H9 (cell line): ENCODE data around the gene PPIL6. TPM values are rescaled to one million over a fixed set of nuclear protein-coding genes. Genes with fewer than 3 reads are reported as not detected.

Experiments used
- DNase-seq: peaks from one replicate; pipeline ENCODE4 v3.0.0-alpha.2; 2017
- H2AFZ ChIP-seq: one replicate; pipeline ENCODE4 v1.6.1; 2013; ENCODE audit warnings: mild to moderate bottlenecking, low read length, control low read depth, moderate library complexity
- H2AK5ac ChIP-seq: 2 replicates; pipeline ENCODE4 v1.6.1; 2013; ENCODE audit warnings: low read length, control low read depth, mixed read lengths; ENCODE audit not compliant: insufficient read length
- H2BK120ac ChIP-seq: one replicate; pipeline ENCODE4 v1.6.1; 2013; ENCODE audit warnings: low read depth, mild to moderate bottlenecking, low read length, control low read depth, inconsistent platforms; ENCODE audit not compliant: poor library complexity, severe bottlenecking
- H2BK12ac ChIP-seq: 2 replicates; pipeline ENCODE4 v1.6.1; 2013; ENCODE audit warnings: low read length, control low read depth, mixed read lengths, low read depth; ENCODE audit not compliant: insufficient read length
- H2BK15ac ChIP-seq: 2 replicates; pipeline ENCODE4 v1.6.1; 2013; ENCODE audit warnings: low read depth, low read length, control low read depth
- H2BK20ac ChIP-seq: one replicate; pipeline ENCODE4 v1.6.1; 2013; ENCODE audit warnings: low read depth, mild to moderate bottlenecking, low read length, control low read depth, inconsistent platforms; ENCODE audit not compliant: poor library complexity, severe bottlenecking
- H2BK5ac ChIP-seq: 2 replicates; pipeline ENCODE4 v1.6.1; 2013; ENCODE audit warnings: low read length, control low read depth, mixed read lengths; ENCODE audit not compliant: insufficient read length
- H3K14ac ChIP-seq: 2 replicates; pipeline ENCODE4 v1.6.1; 2013; ENCODE audit warnings: low read length, control low read depth; ENCODE audit not compliant: insufficient read depth
- H3K18ac ChIP-seq: 2 replicates; pipeline ENCODE4 v1.6.1; 2013; ENCODE audit warnings: low read depth, mild to moderate bottlenecking, mixed read lengths, low read length, control low read depth; ENCODE audit not compliant: insufficient read length
- H3K23ac ChIP-seq: 2 replicates; pipeline ENCODE4 v1.6.1; 2013; ENCODE audit warnings: low read length, control low read depth, mixed read lengths, low read depth; ENCODE audit not compliant: insufficient read length
- H3K23me2 ChIP-seq: 2 replicates; pipeline ENCODE4 v1.6.1; 2013; ENCODE audit warnings: low read depth, mild to moderate bottlenecking, mixed read lengths, low read length, control low read depth; ENCODE audit not compliant: insufficient read length, poor library complexity, severe bottlenecking
- H3K27ac ChIP-seq: 2 replicates; pipeline ENCODE4 v1.5.1; 2013; ENCODE audit warnings: low read length, control low read depth, mixed read lengths, low read depth; ENCODE audit not compliant: insufficient read length
- H3K27me3 ChIP-seq: 2 replicates; pipeline ENCODE4 v1.6.1; 2013; ENCODE audit warnings: low read length, control low read depth, inconsistent platforms; ENCODE audit not compliant: insufficient read depth
- H3K4ac ChIP-seq: 2 replicates; pipeline ENCODE4 v1.6.1; 2013; ENCODE audit warnings: low read depth, mild to moderate bottlenecking, control low read depth, inconsistent platforms, low read length, moderate library complexity
- H3K4me1 ChIP-seq: 2 replicates; pipeline ENCODE4 v1.6.1; 2013; ENCODE audit warnings: low read length, control low read depth, inconsistent platforms; ENCODE audit not compliant: insufficient read depth
- H3K4me2 ChIP-seq: 2 replicates; pipeline ENCODE4 v1.6.1; 2013; ENCODE audit warnings: low read length, control low read depth, mixed read lengths; ENCODE audit not compliant: insufficient read length, insufficient read depth
- H3K56ac ChIP-seq: 2 replicates; pipeline ENCODE4 v1.6.1; 2013; ENCODE audit warnings: low read depth, mild to moderate bottlenecking, mixed read lengths, low read length, control low read depth; ENCODE audit not compliant: insufficient read length
- H3K79me1 ChIP-seq: 2 replicates; pipeline ENCODE4 v1.6.1; 2013; ENCODE audit warnings: low read depth, mild to moderate bottlenecking, moderate library complexity, low read length, control low read depth, inconsistent platforms; ENCODE audit not compliant: insufficient read depth, poor library complexity, severe bottlenecking
- H3K79me2 ChIP-seq: 2 replicates; pipeline ENCODE4 v1.6.1; 2013; ENCODE audit warnings: low read length, control low read depth, inconsistent platforms; ENCODE audit not compliant: insufficient read depth
- H3K9ac ChIP-seq: 2 replicates; pipeline ENCODE4 v1.6.1; 2013; ENCODE audit warnings: low read length, control low read depth, mixed read lengths; ENCODE audit not compliant: insufficient read length; ENCODE audit errors: extremely low read depth
- H3K9me3 ChIP-seq: one replicate; pipeline ENCODE4 v1.6.1; 2013; ENCODE audit warnings: low read depth, low read length, inconsistent platforms; ENCODE audit not compliant: control insufficient read depth
- H3T11ph ChIP-seq: one replicate; pipeline ENCODE4 v1.6.1; 2013; ENCODE audit warnings: mild to moderate bottlenecking, low read length, control low read depth, inconsistent platforms
- H4K20me1 ChIP-seq: one replicate; pipeline ENCODE4 v1.6.1; 2013; ENCODE audit not compliant: control insufficient read depth, insufficient read length, insufficient read depth
- H4K5ac ChIP-seq: 2 replicates; pipeline ENCODE4 v1.6.1; 2013; ENCODE audit warnings: low read depth, mild to moderate bottlenecking, mixed read lengths, low read length, control low read depth; ENCODE audit not compliant: insufficient read length
- H4K8ac ChIP-seq: replicated peaks from 2 replicates; pipeline ENCODE4 v1.6.1; 2013; ENCODE audit warnings: low read length, control low read depth, mixed read lengths, low read depth; ENCODE audit not compliant: insufficient read length
- H4K91ac ChIP-seq: 2 replicates; pipeline ENCODE4 v1.6.1; 2013; ENCODE audit warnings: low read depth, mild to moderate bottlenecking, moderate library complexity, mixed read lengths, low read length, control low read depth; ENCODE audit not compliant: insufficient read length
- H3K27ac Mint-ChIP-seq, 3 experiments: 2 replicates in 2 of 3; 3 replicates in 1 of 3; pipeline ENCODE4 v1.8.0; 2020 to 2021; ENCODE audit warnings: mixed read lengths in 3 of 3, mild to moderate bottlenecking in 1 of 3, moderate library complexity in 1 of 3
- H3K27me3 Mint-ChIP-seq: 2 replicates; pipeline ENCODE4 v1.8.0; 2021; ENCODE audit warnings: low read depth, mild to moderate bottlenecking, moderate library complexity, mixed read lengths
- H3K36me3 Mint-ChIP-seq, 3 experiments: 2 replicates in 2 of 3; 3 replicates in 1 of 3; pipeline ENCODE4 v1.8.0; 2020 to 2021; ENCODE audit warnings: low read depth in 3 of 3, mixed read lengths in 3 of 3; ENCODE audit not compliant: insufficient read depth in 1 of 3
- H3K4me1 Mint-ChIP-seq, 2 experiments: 2 replicates each; pipeline ENCODE4 v1.8.0; 2020; ENCODE audit warnings: mixed read lengths in 2 of 2
- H3K4me3 Mint-ChIP-seq, 2 experiments: 2 replicates in 1 of 2; 3 replicates in 1 of 2; pipeline ENCODE4 v1.8.0; 2020 to 2021; ENCODE audit warnings: mild to moderate bottlenecking in 2 of 2, mixed read lengths in 2 of 2, moderate library complexity in 1 of 2
- H3K9me3 Mint-ChIP-seq, 2 experiments: 2 replicates in 1 of 2; 3 replicates in 1 of 2; pipeline ENCODE4 v1.8.0; 2020; ENCODE audit warnings: mild to moderate bottlenecking in 2 of 2, mixed read lengths in 2 of 2, moderate library complexity in 1 of 2
- WGBS: extraction: QIAGEN DNeasy Blood & Tissue Kit; methylation state at CpG from one replicate; pipeline ENCODE4 v1.1.7; 2013; ENCODE audit warnings: missing lambda C conversion rate, low lambda C conversion rate, mixed read lengths; ENCODE audit not compliant: insufficient read length; ENCODE audit errors: extremely low coverage; 5-methylcytosine and 5-hydroxymethylcytosine counted together
- total RNA-seq: library from RNA; stranded (reverse); gene quantifications from 2 replicates; pipeline ENCODE4 v1.2.1, GENCODE V29; 2021
- TF ChIP-seq, protein P1 (sequence below): fragments of 200-600 bp; sonication (generic); conservative IDR thresholded peaks from 3 replicates; pipeline ENCODE4 v1.8.0; 2021; ENCODE audit warnings: antibody characterized with exemption, mild to moderate bottlenecking

PPIL6 gene
- total RNA-seq, 1 experiment from 2014 or later: 1.0 TPM

DNA sequence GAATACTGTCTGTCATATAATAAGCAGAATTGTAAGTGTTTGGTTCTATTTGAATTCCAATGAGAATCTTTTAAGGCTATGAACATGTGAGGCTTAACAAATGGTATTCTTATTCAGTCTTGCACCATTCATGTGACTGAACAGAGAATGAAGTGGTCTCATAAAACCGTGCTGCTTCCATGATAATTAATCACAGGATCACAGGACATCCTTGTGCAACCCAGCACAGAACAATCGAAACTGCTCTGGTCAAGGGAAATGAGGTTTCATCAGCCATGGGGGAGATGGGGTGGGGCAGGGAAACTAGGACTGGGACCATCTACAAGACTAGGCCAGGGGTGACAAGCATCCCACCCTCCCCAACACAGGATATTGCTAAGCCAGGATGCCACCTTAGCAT, 6.0 kb downstream of the PPIL6 start:
- H3K27ac Mint-ChIP-seq: no peak overlapping the region
- H3K23me2 ChIP-seq: no peaks in the 10 kb centered on the region
- no CpG with 5 or more reads among the region's 2 CpGs for WGBS

More for the DNA sequence above, 6.0 kb downstream of the PPIL6 start:
- Histone ChIP-seq H3K9ac (no peak overlapping the region), H3K27me3 (no peaks in the 10 kb centered on the region), H3K23ac (no peak overlapping the region), H3K18ac (no peak overlapping the region), H2BK5ac (no peak overlapping the region), H2BK20ac (no peak overlapping the region), H2AFZ (no peak overlapping the region), H4K5ac (no peak overlapping the region), H3K14ac (no peak overlapping the region), H2BK15ac (no peak overlapping the region), H3K4me1 (no peaks in the 10 kb centered on the region), H3K4ac (no peak overlapping the region), H4K20me1 (no peaks in the 10 kb centered on the region), H3K9me3 (no peaks in the 10 kb centered on the region), H2BK12ac (no peak overlapping the region), H3K79me2 (no peaks in the 10 kb centered on the region), H3K27ac (no peak overlapping the region), H3K56ac (no peak overlapping the region), H2BK120ac (no peak overlapping the region), H2AK5ac (no peak overlapping the region), H3T11ph (no peak overlapping the region), H4K8ac (no peak overlapping the region), H3K79me1 (no peaks in the 10 kb centered on the region), H3K4me2 (no peak overlapping the region), H4K91ac (no peak overlapping the region)
- Mint-ChIP-seq H3K27me3 (peaks cover 8% of the 10 kb centered on the region), H3K4me1 (peaks cover under 1% of the 10 kb centered on the region in 2 experiments; a peak in 3 of 4 replicates), H3K36me3 (no peaks in the 10 kb centered on the region), H3K4me3 (no peak overlapping the region), H3K9me3 (no peaks in the 10 kb centered on the region)
- TF ChIP-seq, protein P1, sequence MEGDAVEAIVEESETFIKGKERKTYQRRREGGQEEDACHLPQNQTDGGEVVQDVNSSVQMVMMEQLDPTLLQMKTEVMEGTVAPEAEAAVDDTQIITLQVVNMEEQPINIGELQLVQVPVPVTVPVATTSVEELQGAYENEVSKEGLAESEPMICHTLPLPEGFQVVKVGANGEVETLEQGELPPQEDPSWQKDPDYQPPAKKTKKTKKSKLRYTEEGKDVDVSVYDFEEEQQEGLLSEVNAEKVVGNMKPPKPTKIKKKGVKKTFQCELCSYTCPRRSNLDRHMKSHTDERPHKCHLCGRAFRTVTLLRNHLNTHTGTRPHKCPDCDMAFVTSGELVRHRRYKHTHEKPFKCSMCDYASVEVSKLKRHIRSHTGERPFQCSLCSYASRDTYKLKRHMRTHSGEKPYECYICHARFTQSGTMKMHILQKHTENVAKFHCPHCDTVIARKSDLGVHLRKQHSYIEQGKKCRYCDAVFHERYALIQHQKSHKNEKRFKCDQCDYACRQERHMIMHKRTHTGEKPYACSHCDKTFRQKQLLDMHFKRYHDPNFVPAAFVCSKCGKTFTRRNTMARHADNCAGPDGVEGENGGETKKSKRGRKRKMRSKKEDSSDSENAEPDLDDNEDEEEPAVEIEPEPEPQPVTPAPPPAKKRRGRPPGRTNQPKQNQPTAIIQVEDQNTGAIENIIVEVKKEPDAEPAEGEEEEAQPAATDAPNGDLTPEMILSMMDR: no peak
- no peak for DNase-seq
